Measurements from ENCODE around the gene PAF1. TPM values are rescaled to one million over a fixed set of nuclear protein-coding genes. Genes with fewer than 3 reads are reported as not detected.
A peak's percentile ranks its signal among the peaks of the same experiment; 100 is the strongest.

PAF1 gene
- total RNA-seq, 3 donors from 2014 or later: 28.1 to 44.8 (median 32.3) TPM

DNA sequence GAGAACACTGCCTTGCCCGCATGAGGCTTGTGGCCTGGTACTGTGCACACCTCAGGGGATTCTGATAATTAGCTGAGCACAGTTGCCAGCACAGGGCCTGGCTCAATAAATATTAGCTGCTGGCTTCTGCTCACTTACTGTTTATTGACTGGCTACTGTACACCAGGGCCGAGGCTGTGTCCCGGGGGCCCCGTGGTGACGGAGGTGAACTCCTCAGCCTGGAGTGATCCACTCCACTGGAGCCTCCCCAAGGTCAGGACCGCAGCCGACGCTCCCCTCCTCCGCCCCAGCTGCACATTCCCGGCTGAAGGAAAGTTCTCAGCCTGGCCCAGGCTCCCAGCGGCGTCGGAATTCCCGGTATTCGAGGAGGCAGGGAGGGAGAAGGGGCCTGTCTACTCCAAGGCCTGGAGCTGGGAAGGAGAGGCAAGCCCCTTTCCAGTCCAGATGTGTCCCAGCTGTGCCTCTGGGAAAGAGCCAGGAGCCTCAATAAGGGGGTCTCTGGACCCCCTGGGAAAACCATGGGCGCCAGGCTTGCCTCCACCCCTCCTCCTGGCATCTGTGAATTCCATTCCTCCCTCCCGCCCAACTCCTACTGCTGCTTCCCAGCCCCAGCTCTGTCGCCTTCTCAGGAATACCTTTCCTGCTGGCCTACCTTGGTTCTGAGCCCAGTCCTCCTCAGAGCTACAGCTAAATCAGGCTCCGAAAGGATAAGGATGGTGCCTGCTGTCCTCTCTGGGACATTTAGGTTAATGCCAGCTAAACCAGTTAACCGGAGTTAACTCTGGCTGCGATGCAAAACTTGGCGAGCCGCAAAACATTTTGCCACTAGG is 37.6 kb upstream of the PAF1 start:
- intact Hi-C loops (cut with DNase I, micrococcal nuclease): no loop called here
- ATAC-seq (peak; percentile 27), DNase-seq (peak in 2 of 3 donors; percentile 55 to 67)
- H3K4me1 ChIP-seq (ENCODE audit: low read depth): peaks cover 3% of the 10 kb centered on the region
- H3K9me3 ChIP-seq: no peaks in the 10 kb centered on the region
- H3K36me3 ChIP-seq (ENCODE audit: low read depth): peaks cover 4% of the 10 kb centered on the region
- H3K4me3 ChIP-seq: no peak overlapping the region
- TF ChIP-seq, protein P1, sequence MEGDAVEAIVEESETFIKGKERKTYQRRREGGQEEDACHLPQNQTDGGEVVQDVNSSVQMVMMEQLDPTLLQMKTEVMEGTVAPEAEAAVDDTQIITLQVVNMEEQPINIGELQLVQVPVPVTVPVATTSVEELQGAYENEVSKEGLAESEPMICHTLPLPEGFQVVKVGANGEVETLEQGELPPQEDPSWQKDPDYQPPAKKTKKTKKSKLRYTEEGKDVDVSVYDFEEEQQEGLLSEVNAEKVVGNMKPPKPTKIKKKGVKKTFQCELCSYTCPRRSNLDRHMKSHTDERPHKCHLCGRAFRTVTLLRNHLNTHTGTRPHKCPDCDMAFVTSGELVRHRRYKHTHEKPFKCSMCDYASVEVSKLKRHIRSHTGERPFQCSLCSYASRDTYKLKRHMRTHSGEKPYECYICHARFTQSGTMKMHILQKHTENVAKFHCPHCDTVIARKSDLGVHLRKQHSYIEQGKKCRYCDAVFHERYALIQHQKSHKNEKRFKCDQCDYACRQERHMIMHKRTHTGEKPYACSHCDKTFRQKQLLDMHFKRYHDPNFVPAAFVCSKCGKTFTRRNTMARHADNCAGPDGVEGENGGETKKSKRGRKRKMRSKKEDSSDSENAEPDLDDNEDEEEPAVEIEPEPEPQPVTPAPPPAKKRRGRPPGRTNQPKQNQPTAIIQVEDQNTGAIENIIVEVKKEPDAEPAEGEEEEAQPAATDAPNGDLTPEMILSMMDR (IDR thresholded peaks at IDR 0.05): no peak

DNA sequence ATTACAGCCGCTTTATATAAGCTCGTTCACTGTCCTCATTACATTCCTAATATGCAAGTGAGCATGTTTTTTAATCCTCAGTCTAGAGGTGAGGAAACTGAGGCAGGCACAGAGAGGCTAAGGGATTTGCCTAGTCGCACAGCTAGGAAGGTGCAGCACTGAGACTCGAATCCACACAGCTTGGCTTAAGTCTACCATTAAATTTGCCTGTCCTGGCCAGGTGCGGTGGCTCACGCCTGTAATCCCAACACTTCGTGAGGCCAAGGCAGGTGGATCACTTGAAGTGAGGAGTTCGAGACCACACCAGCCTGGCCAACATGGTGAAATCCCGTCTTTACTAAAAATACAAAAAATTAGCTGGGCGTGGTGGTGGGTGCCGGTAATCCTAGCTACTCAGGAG is 36.8 kb upstream of the PAF1 start:
- DNase-seq (no peak), ATAC-seq (no peak)
- no peak overlapping the region for H3K4me3 ChIP-seq
- intact Hi-C loops (cut with DNase I, micrococcal nuclease): no loop called here
- TF ChIP-seq, protein P1 (IDR thresholded peaks at IDR 0.05): no peak
- peaks cover 3% of the 10 kb centered on the region for H3K4me1 ChIP-seq (ENCODE audit: low read depth)
- H3K36me3 ChIP-seq (ENCODE audit: low read depth): no peaks in the 10 kb centered on the region
- H3K9me3 ChIP-seq: no peaks in the 10 kb centered on the region

DNA sequence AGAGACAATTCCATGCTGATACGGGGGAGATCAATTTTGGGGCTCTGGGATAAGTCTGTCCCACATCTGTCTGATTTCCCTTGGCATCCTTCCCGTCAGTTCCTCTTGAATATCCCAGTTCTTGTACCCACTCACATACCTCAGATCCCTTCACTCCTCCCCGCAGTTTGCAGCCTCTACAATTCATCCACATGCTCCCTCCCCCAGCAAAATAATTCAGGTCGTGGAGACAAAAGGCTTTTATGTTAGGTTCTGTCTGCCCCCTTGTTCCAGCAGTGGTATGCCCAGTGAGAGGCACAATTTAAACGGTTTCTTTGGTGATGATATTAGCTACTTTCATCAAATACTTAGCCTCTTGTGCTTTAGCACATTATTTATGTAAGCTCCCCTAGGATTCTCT is 35.3 kb upstream of the PAF1 start:
- no peaks in the 10 kb centered on the region for H3K36me3 ChIP-seq (ENCODE audit: low read depth)
- no peaks in the 10 kb centered on the region for H3K9me3 ChIP-seq
- no peak for ATAC-seq
- DNase-seq: no peak
- H3K4me1 ChIP-seq (ENCODE audit: low read depth): peaks cover 2% of the 10 kb centered on the region
- TF ChIP-seq, protein P1 (IDR thresholded peaks at IDR 0.05): no peak
- intact Hi-C loops (cut with DNase I, micrococcal nuclease): no loop called here
- H3K4me3 ChIP-seq: no peak overlapping the region

DNA sequence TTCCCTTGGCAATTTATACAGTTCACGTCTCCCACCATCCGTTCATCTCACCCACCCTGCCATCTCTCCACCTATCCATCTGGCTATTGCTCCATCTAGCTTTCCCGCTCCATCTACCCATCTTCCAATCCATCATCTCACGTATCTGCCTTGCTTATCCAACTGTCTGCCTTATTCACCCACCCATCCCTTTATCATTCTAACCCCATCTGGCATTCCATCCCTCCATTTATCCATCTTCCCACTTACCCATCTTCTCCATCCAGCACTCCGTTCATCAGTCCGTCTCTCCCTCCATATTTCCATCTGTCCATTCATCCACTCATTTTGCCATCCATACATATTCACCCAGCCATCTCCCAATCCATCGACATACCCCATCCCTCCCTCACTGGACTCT is 34.8 kb upstream of the PAF1 start:
- intact Hi-C loops (cut with DNase I, micrococcal nuclease): no loop called here
- ATAC-seq (no peak), DNase-seq (no peak)
- Histone ChIP-seq H3K4me1 (ENCODE audit: low read depth) (no peaks in the 10 kb centered on the region), H3K36me3 (ENCODE audit: low read depth) (no peaks in the 10 kb centered on the region), H3K4me3 (no peak overlapping the region), H3K9me3 (no peaks in the 10 kb centered on the region)
- TF ChIP-seq, protein P1 (IDR thresholded peaks at IDR 0.05): no peak

DNA sequence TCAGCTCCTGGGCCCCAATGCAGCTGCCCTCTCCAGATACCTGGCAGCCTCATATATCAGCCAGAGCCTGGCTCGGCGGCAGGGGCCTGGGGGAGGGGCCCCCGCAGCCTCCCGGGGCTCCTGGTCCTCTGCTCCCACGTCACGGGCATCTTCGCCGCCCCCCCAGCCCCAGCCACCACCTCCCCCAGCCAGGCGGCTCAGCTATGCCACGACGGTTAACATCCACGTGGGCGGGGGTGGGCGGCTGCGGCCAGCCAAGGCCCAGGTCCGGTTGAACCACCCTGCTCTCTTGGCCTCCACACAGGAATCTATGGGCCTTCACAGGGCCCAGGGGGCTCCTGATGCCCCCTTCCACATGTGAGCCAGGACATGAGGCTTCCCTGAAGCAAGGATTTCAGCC is 34.0 kb upstream of the PAF1 start:
- TF ChIP-seq, protein P1 (IDR thresholded peaks at IDR 0.05): no peak
- ATAC-seq: no peak
- intact Hi-C loops (cut with DNase I, micrococcal nuclease): no loop called here
- Histone ChIP-seq H3K4me1 (ENCODE audit: low read depth) (no peaks in the 10 kb centered on the region), H3K4me3 (no peak overlapping the region), H3K36me3 (ENCODE audit: low read depth) (no peaks in the 10 kb centered on the region), H3K9me3 (no peaks in the 10 kb centered on the region)
- DNase-seq: no peak
